HG03442 (cell line): Measurements from ENCODE around the gene PCA3.
"Not testable (repeated sequence)": the region's sequence is repeated elsewhere in the genome, so short reads cannot be mapped to it uniquely, and the experiment has no call there.

Experiments used
- ATAC-seq: cut with Tn5 transposase; IDR thresholded peaks from one replicate; pipeline ENCODE4 v1.9.1; 2021; ENCODE audit warnings: mild to moderate bottlenecking, moderate library complexity; ENCODE audit not compliant: unreplicated experiment

The PCA3 gene

GRCh38 chr9:76764138-76764537 is at the start of gene PCA3:
Gene PCA3, plus strand, starts transcription at chr9:76764438.
- ATAC-seq, result no peak

GRCh38 chr9:76716085-76716672 is 48.1 kb upstream of the PCA3 start:
- no peak for ATAC-seq

GRCh38 chr9:76717176-76717575 is 47.1 kb upstream of the PCA3 start:
- ATAC-seq, result no peak

GRCh38 chr9:76717613-76718012 is 46.6 kb upstream of the PCA3 start:
- ATAC-seq, result no peak

- no peak for ATAC-seq
Observed at GRCh38 chr9:76718166-76718565, 46.1 kb upstream of the PCA3 start.

- ATAC-seq, result no peak
Observed at GRCh38 chr9:76720245-76720644, 44.0 kb upstream of the PCA3 start.

- ATAC-seq, result no peak
Observed at GRCh38 chr9:76725011-76725546, 39.2 kb upstream of the PCA3 start.

- no peak for ATAC-seq
Observed at GRCh38 chr9:76725885-76726284, 38.4 kb upstream of the PCA3 start.

- no peak for ATAC-seq
Observed at GRCh38 chr9:76729116-76729515, 35.1 kb upstream of the PCA3 start.

GRCh38 chr9:76729980-76730737 is 34.1 kb upstream of the PCA3 start:
- no peak for ATAC-seq

- ATAC-seq, result no peak
Observed at GRCh38 chr9:76730801-76731200, 33.4 kb upstream of the PCA3 start.

GRCh38 chr9:76732341-76732958 is 31.8 kb upstream of the PCA3 start:
- ATAC-seq, result no peak

GRCh38 chr9:76733096-76733495 is 31.1 kb upstream of the PCA3 start:
- ATAC-seq, result no peak

GRCh38 chr9:76734716-76735115 is 29.5 kb upstream of the PCA3 start:
- no peak for ATAC-seq

GRCh38 chr9:76737154-76737902 is 26.9 kb upstream of the PCA3 start:
- no peak for ATAC-seq

- no peak for ATAC-seq
Observed at GRCh38 chr9:76738402-76738801, 25.8 kb upstream of the PCA3 start.

GRCh38 chr9:76741524-76741923 is 22.7 kb upstream of the PCA3 start:
- no peak for ATAC-seq

GRCh38 chr9:76742890-76743289 is 21.3 kb upstream of the PCA3 start:
- not testable (repeated sequence) for ATAC-seq

- no peak for ATAC-seq
Observed at GRCh38 chr9:76743931-76744330, 20.3 kb upstream of the PCA3 start.

- peak; percentile 82 for ATAC-seq
Observed at GRCh38 chr9:76744336-76744735, 19.9 kb upstream of the PCA3 start.

- ATAC-seq, result no peak
Observed at GRCh38 chr9:76751001-76751400, 13.2 kb upstream of the PCA3 start.
